GM23248 (cell line): ENCODE data around the gene SIK3.

Experiments
- EZH2 ChIP-seq: fragments of 200-600 bp; sonication (generic); IDR thresholded peaks from 2 replicates; pipeline ENCODE4 v1.6.1; 2018; ENCODE audit warnings: antibody characterized with exemption, mild to moderate bottlenecking; ENCODE audit not compliant: insufficient read depth, poor library complexity, severe bottlenecking
- EZH2phosphoT487 ChIP-seq: fragments of 200-600 bp; sonication (generic); IDR thresholded peaks from 2 replicates; pipeline ENCODE4 v1.6.1; 2018; ENCODE audit warnings: antibody characterized with exemption, moderate library complexity, mild to moderate bottlenecking, low read depth; ENCODE audit not compliant: insufficient read depth

- TF ChIP-seq EZH2 (no peak), EZH2phosphoT487 (no peak)
Measured at GRCh38 chr11:116891746-116892145, 206.5 kb downstream of the SIK3 start.
